ENCODE measurements around the gene NDUFV3.
"Not testable (repeated sequence)": the region's sequence is repeated elsewhere in the genome, so short reads cannot be mapped to it uniquely, and the experiment has no call there.

The NDUFV3 gene

GRCh38 chr21:42892931-42893755, at the start of gene NDUFV3:
Gene NDUFV3, plus strand, starts transcription at chr21:42893309. Its CDS starts 25 bp downstream, at chr21:42893334.
- DNase-seq (ENCODE audit: low spot score): peak; percentile 98

- no peak for DNase-seq (ENCODE audit: low spot score)
Observed at GRCh38 chr21:42844411-42845113, 48.5 kb upstream of the NDUFV3 start.

GRCh38 chr21:42845296-42845965, 47.7 kb upstream of the NDUFV3 start:
- DNase-seq (ENCODE audit: low spot score): no peak

- DNase-seq (ENCODE audit: low spot score): no peak
Observed at GRCh38 chr21:42846221-42846620, 46.9 kb upstream of the NDUFV3 start.

GRCh38 chr21:42847051-42847707, 45.9 kb upstream of the NDUFV3 start:
- no peak for DNase-seq (ENCODE audit: low spot score)

GRCh38 chr21:42847726-42848125, 45.4 kb upstream of the NDUFV3 start:
- no peak for DNase-seq (ENCODE audit: low spot score)

- not testable (repeated sequence) for DNase-seq (ENCODE audit: low spot score)
Observed at GRCh38 chr21:42848144-42848931, 44.8 kb upstream of the NDUFV3 start.

GRCh38 chr21:42848932-42849758, 44.0 kb upstream of the NDUFV3 start:
- DNase-seq (ENCODE audit: low spot score): no peak

GRCh38 chr21:42849759-42850412, 43.2 kb upstream of the NDUFV3 start:
- no peak for DNase-seq (ENCODE audit: low spot score)

- no peak for DNase-seq (ENCODE audit: low spot score)
Observed at GRCh38 chr21:42850463-42850862, 42.6 kb upstream of the NDUFV3 start.

- DNase-seq (ENCODE audit: low spot score): peak; percentile 30
Observed at GRCh38 chr21:42850866-42851391, 42.2 kb upstream of the NDUFV3 start.

GRCh38 chr21:42851812-42852665, 41.1 kb upstream of the NDUFV3 start:
- DNase-seq (ENCODE audit: low spot score): no peak

- no peak for DNase-seq (ENCODE audit: low spot score)
Observed at GRCh38 chr21:42852925-42853570, 40.1 kb upstream of the NDUFV3 start.

- no peak for DNase-seq (ENCODE audit: low spot score)
Observed at GRCh38 chr21:42853621-42854020, 39.5 kb upstream of the NDUFV3 start.

- no peak for DNase-seq (ENCODE audit: low spot score)
Observed at GRCh38 chr21:42854246-42855010, 38.7 kb upstream of the NDUFV3 start.

- DNase-seq (ENCODE audit: low spot score): no peak
Observed at GRCh38 chr21:42855171-42855936, 37.8 kb upstream of the NDUFV3 start.

GRCh38 chr21:42855937-42856335, 37.2 kb upstream of the NDUFV3 start:
- no peak for DNase-seq (ENCODE audit: low spot score)
